A673 (cell line): Measurements from ENCODE around the gene NOC4L. TPM values are rescaled to one million over a fixed set of nuclear protein-coding genes. Genes with fewer than 3 reads are reported as not detected.

Source experiments
- BruUV-seq: library from RNA; stranded (reverse); fragments of 400-500 nt; replicated peaks from 2 replicates; lab custom pipeline; 2021; lab: Mats Ljungman, UMichigan
- CTCF ChIA-PET: fragments of 300-600 bp; sonication (Branson Sonifier 250); formaldehyde crosslinking; loops from one replicate; lab custom pipeline; 2022; ENCODE audit warnings: antibody characterized with exemption; lab: Charles Lee
- POLR2A ChIA-PET: fragments of 300-600 bp; sonication (Branson Sonifier 250); formaldehyde crosslinking; loops from one replicate; lab custom pipeline; 2022; ENCODE audit warnings: antibody characterized with exemption; ENCODE audit not compliant: low non-redundant PET; lab: Charles Lee
- DNase-seq: peaks from one replicate; pipeline ENCODE4 v3.0.0-alpha.2; 2015; ENCODE audit warnings: low spot score
- H3K27ac ChIP-seq: fragments of 200-600 bp; sonication (generic); 2 replicates; pipeline ENCODE4 v1.5.1; 2016; ENCODE audit warnings: mixed run types, low read depth, mild to moderate bottlenecking, mixed read lengths, antibody characterized with exemption, low read length; ENCODE audit not compliant: poor library complexity, severe bottlenecking
- H3K27me3 ChIP-seq: fragments of 200-600 bp; sonication (generic); replicated peaks from 2 replicates; pipeline ENCODE4 v1.6.1; 2017; ENCODE audit warnings: mixed run types, low read depth, mild to moderate bottlenecking, mixed read lengths, antibody characterized with exemption, low read length; ENCODE audit not compliant: insufficient read depth, poor library complexity
- H3K36me3 ChIP-seq: fragments of 200-600 bp; sonication (generic); 2 replicates; pipeline ENCODE4 v1.6.1; 2016; ENCODE audit warnings: mixed run types, mild to moderate bottlenecking, mixed read lengths, antibody characterized with exemption, low read length; ENCODE audit not compliant: insufficient read depth, poor library complexity, severe bottlenecking
- H3K4me1 ChIP-seq: fragments of 200-600 bp; sonication (generic); 2 replicates; pipeline ENCODE4 v1.6.1; 2017; ENCODE audit warnings: mixed run types, mild to moderate bottlenecking, mixed read lengths, antibody characterized with exemption, low read length; ENCODE audit not compliant: insufficient read depth, poor library complexity, severe bottlenecking
- H3K4me3 ChIP-seq: fragments of 200-600 bp; sonication (generic); 2 replicates; pipeline ENCODE4 v1.5.1; 2016; ENCODE audit warnings: low read depth, mixed run types, mild to moderate bottlenecking, mixed read lengths, low read length; ENCODE audit not compliant: poor library complexity, severe bottlenecking
- H3K9me3 ChIP-seq: fragments of 200-600 bp; sonication (generic); 2 replicates; pipeline ENCODE4 v1.6.1; 2016; ENCODE audit warnings: mixed run types, low read depth, mild to moderate bottlenecking, mixed read lengths, antibody characterized with exemption, low read length; ENCODE audit not compliant: poor library complexity, severe bottlenecking
- EZH2 ChIP-seq: fragments of 200-600 bp; sonication (generic); IDR thresholded peaks from 2 replicates; pipeline ENCODE4 v1.6.1; 2017; ENCODE audit warnings: borderline replicate concordance, low read depth, mild to moderate bottlenecking, mixed read lengths, antibody characterized with exemption, low read length; ENCODE audit not compliant: poor library complexity, severe bottlenecking
- intact Hi-C: fragments of 100-400 bp; cut with micrococcal nuclease; formaldehyde crosslinking; loops from one replicate; pipeline ENCODE4 v1.10.0; 2022; ENCODE audit not compliant: unreplicated experiment
- total RNA-seq: library from RNA; stranded (reverse); gene quantifications from 2 replicates; pipeline ENCODE4 v1.2.3, GENCODE V29; 2021
- TF ChIP-seq, protein P1 (sequence below): fragments of 300-800, 200-600 bp; sonication (generic); conservative IDR thresholded peaks from 2 replicates; pipeline ENCODE4 v1.5.1; 2017; ENCODE audit warnings: low read depth, mild to moderate bottlenecking, antibody characterized with exemption, low read length, moderate library complexity, mixed read lengths

NOC4L gene
- total RNA-seq, 1 experiment from 2014 or later, result 46.9 TPM

DNA sequence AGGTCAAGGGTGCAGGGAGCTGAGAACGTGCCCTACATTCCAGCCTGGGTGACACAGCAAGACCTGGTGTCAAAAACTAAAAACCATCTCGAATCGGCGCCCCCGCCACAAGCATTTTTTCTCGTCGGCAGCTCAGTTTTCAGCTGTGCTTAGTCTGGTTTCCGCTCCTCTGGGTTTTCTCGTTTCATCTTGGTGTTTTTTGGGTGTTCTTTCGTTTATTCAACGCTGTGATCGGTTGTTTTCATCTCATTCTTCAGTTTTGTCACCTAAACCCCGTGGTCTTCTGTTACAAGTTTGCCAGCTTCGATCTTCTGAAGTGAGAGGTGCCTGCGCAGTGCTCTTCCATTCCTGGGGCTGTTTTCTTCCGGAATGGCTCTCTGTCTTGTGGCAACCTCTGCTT lies 41.4 kb downstream of the NOC4L start:
- BruUV-seq, result no TSS peak
- no peak overlapping the region for H3K27ac ChIP-seq
- peaks cover 9% of the 10 kb centered on the region for H3K4me1 ChIP-seq
- H3K27me3 ChIP-seq, result no peaks in the 10 kb centered on the region
- H3K4me3 ChIP-seq, result no peak overlapping the region
- ChIA-PET POLR2A (no interaction called here), CTCF (no interaction called here)
- intact Hi-C loops, result no loop called here
- DNase-seq, result no peak
- no peak for TF ChIP-seq EZH2
- TF ChIP-seq, protein P1, sequence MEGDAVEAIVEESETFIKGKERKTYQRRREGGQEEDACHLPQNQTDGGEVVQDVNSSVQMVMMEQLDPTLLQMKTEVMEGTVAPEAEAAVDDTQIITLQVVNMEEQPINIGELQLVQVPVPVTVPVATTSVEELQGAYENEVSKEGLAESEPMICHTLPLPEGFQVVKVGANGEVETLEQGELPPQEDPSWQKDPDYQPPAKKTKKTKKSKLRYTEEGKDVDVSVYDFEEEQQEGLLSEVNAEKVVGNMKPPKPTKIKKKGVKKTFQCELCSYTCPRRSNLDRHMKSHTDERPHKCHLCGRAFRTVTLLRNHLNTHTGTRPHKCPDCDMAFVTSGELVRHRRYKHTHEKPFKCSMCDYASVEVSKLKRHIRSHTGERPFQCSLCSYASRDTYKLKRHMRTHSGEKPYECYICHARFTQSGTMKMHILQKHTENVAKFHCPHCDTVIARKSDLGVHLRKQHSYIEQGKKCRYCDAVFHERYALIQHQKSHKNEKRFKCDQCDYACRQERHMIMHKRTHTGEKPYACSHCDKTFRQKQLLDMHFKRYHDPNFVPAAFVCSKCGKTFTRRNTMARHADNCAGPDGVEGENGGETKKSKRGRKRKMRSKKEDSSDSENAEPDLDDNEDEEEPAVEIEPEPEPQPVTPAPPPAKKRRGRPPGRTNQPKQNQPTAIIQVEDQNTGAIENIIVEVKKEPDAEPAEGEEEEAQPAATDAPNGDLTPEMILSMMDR, result no peak
- no peaks in the 10 kb centered on the region for H3K36me3 ChIP-seq
- no peaks in the 10 kb centered on the region for H3K9me3 ChIP-seq

DNA sequence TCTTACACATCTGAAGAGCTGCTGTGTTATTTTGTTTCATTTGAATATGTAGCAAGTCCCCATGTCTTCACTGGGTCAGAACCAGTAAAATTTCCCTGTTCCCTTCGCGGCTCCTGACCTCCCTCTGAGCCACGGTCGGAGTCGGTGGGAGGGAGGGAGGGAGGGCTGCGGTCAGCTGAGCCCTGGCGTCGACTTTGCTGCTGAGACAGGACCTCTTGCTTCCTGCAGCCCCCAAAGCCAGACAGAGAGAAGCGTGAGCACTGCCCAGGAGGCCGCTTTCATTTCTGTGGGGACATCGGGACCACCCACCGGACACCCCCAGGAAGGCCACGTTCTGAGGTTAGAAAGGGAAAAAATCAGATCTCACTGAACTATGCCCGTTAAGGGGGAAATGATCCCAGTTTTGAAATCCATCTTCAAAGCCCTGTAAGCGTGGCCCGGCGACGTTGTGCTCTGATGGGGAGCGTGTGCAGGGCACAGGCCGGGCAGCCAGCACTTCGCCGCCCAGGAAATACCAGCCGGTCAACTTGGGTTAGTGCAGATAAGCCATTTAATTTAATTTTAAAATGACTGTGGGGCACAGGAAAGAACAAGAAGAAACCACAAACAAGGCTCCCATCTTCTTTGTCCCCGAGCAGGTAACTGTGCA lies 42.1 kb downstream of the NOC4L start:
- TF ChIP-seq, protein P1, result no peak
- TF ChIP-seq EZH2, result no peak
- DNase-seq, result no peak
- H3K27me3 ChIP-seq, result no peaks in the 10 kb centered on the region
- H3K36me3 ChIP-seq, result no peaks in the 10 kb centered on the region
- intact Hi-C loops, result no loop called here
- H3K4me1 ChIP-seq, result peaks cover 16% of the 10 kb centered on the region
- POLR2A ChIA-PET, result no interaction called here
- BruUV-seq, result no TSS peak
- no peak overlapping the region for H3K27ac ChIP-seq
- H3K9me3 ChIP-seq, result no peaks in the 10 kb centered on the region
- CTCF ChIA-PET, result no interaction called here
- no peak overlapping the region for H3K4me3 ChIP-seq

DNA sequence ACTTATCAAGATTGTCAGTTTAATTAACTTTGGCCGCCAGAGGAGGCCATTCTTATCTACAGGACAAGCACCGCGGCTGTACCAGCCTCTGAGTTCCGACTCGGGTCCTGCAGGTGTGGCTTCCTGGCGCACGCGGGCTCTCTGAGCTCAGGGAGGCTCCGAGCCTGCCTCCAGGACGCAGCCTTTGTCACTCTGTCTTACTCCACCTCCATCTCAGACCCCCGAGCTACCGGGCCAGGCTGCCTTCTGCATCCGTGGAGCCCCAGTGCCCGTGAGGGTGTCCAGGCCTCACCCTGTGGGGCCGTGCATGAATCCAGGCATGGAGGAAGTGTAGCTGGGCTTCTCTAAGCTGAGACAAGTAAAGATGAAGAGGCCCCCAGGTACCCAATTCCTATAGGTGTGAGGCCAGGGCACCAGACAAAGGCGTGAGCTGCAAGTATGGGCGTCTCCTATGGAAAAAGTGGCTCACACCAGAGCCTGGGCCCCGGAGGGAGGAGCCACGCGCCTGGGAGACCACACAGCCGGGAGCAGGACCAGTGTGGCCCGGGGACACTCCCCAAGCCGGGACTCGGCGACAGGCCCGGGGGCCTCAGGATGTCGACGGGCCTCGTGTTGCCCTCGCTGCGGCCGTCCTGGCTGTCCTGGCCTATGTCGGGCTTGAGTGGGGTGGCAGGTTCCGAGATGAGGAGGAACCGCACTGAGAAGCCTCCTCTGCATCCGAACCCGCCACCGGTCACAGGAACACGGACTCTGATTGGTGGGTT lies 42.8 kb downstream of the NOC4L start:
- no TSS peak for BruUV-seq
- H3K27me3 ChIP-seq, result no peaks in the 10 kb centered on the region
- no peak overlapping the region for H3K27ac ChIP-seq
- POLR2A ChIA-PET, result no interaction called here
- H3K4me1 ChIP-seq, result peaks cover 21% of the 10 kb centered on the region
- CTCF ChIA-PET, result no interaction called here
- H3K9me3 ChIP-seq, result no peaks in the 10 kb centered on the region
- no peaks in the 10 kb centered on the region for H3K36me3 ChIP-seq
- no peak overlapping the region for H3K4me3 ChIP-seq
- no peak for DNase-seq
- intact Hi-C loops, result no loop called here
- no peak for TF ChIP-seq EZH2
- TF ChIP-seq, protein P1, result no peak
